ENCODE measurements around the gene ZNF532.

ZNF532 gene

GRCh38 chr18:58858591-58859468 is 5.8 kb upstream of the ZNF532 start:
- TF ChIP-seq CTCF (IDR thresholded peaks at IDR 0.05; ENCODE audit: low read depth, low read length, missing control alignments) = no peak
- no peak overlapping the region for H3K4me3 ChIP-seq (ENCODE audit: low read depth, low read length)
- in situ Hi-C loops (cut with HindIII; ENCODE audit: low sequenced_read_pairs) = no loop called here
- DNase-seq (ENCODE audit: low read depth) = no peak

- DNase-seq (ENCODE audit: low read depth) = no peak
- no peak for TF ChIP-seq CTCF (IDR thresholded peaks at IDR 0.05; ENCODE audit: low read depth, low read length, missing control alignments)
- in situ Hi-C loops (cut with HindIII; ENCODE audit: low sequenced_read_pairs) = no loop called here
- H3K4me3 ChIP-seq (ENCODE audit: low read depth, low read length) = no peak overlapping the region
These were observed 4.8 kb upstream of the ZNF532 start for GRCh38 chr18:58859907-58860306.

- DNase-seq (ENCODE audit: low read depth) = no peak
- in situ Hi-C loops (cut with HindIII; ENCODE audit: low sequenced_read_pairs) = no loop called here
- no peak overlapping the region for H3K4me3 ChIP-seq (ENCODE audit: low read depth, low read length)
These were observed 3.9 kb upstream of the ZNF532 start for GRCh38 chr18:58860747-58861231.

GRCh38 chr18:58861353-58861752 is 3.3 kb upstream of the ZNF532 start:
- TF ChIP-seq CTCF (IDR thresholded peaks at IDR 0.05; ENCODE audit: low read depth, low read length, missing control alignments) = no peak
- H3K4me3 ChIP-seq (ENCODE audit: low read depth, low read length) = no peak overlapping the region
- DNase-seq (ENCODE audit: low read depth) = no peak
- in situ Hi-C loops (cut with HindIII; ENCODE audit: low sequenced_read_pairs) = no loop called here

More at GRCh38 chr18:58860747-58861231, 3.9 kb upstream of the ZNF532 start:
- no peak for TF ChIP-seq CTCF (IDR thresholded peaks at IDR 0.05; ENCODE audit: low read depth, low read length, missing control alignments)

GRCh38 chr18:58861861-58862301 is 2.8 kb upstream of the ZNF532 start:
- TF ChIP-seq CTCF (IDR thresholded peaks at IDR 0.05; ENCODE audit: low read depth, low read length, missing control alignments) = no peak
- H3K4me3 ChIP-seq (ENCODE audit: low read depth, low read length) = no peak overlapping the region
- in situ Hi-C loops (cut with HindIII; ENCODE audit: low sequenced_read_pairs) = no loop called here
- DNase-seq (ENCODE audit: low read depth) = no peak

- H3K4me3 ChIP-seq (ENCODE audit: low read depth, low read length) = peak overlapping the region; percentile 38
These were observed 2.3 kb upstream of the ZNF532 start for GRCh38 chr18:58862356-58862755.

More at GRCh38 chr18:58862356-58862755, 2.3 kb upstream of the ZNF532 start:
- no peak for TF ChIP-seq CTCF (IDR thresholded peaks at IDR 0.05; ENCODE audit: low read depth, low read length, missing control alignments)
- in situ Hi-C loops (cut with HindIII; ENCODE audit: low sequenced_read_pairs) = no loop called here
- no peak for DNase-seq (ENCODE audit: low read depth)
